AG04450 (cell line): ENCODE data around the gene SMIM23. TPM values are rescaled to one million over a fixed set of nuclear protein-coding genes. Genes with fewer than 3 reads are reported as not detected.

Source experiments
- CTCF ChIA-PET: fragments of 300-600, 350-600 bp; formaldehyde crosslinking; extraction: SDS; loops from one replicate; lab custom pipeline; 2022; ENCODE audit warnings: antibody characterized with exemption, inconsistent platforms; lab: Charles Lee
- POLR2A ChIA-PET: fragments of 350-600 bp; formaldehyde crosslinking; extraction: SDS; loops from one replicate; lab custom pipeline; 2021; ENCODE audit warnings: antibody characterized with exemption, inconsistent platforms; lab: Yijun Ruan, JAX
- DNase-seq: peaks from one replicate; pipeline ENCODE4 v3.0.0-alpha.2; 2011; ENCODE audit warnings: low read depth, low spot score
- H3K27ac ChIP-seq: one replicate; pipeline ENCODE4 v1.5.1; 2012; ENCODE audit warnings: low read depth, low read length, control low read depth
- H3K27me3 ChIP-seq: one replicate; pipeline ENCODE4 v1.6.0; 2012; ENCODE audit warnings: low read length; ENCODE audit not compliant: control insufficient read depth, insufficient read depth
- H3K4me3 ChIP-seq: 2 replicates; pipeline ENCODE4 v1.5.1; 2011; ENCODE audit warnings: mild to moderate bottlenecking, low read depth, low read length, control low read depth
- H3K9me3 ChIP-seq: 2 replicates; pipeline ENCODE4 v1.5.1; 2012; ENCODE audit warnings: low read length; ENCODE audit not compliant: control insufficient read depth, insufficient read depth
- CTCF ChIP-seq: IDR thresholded peaks from 2 replicates; pipeline ENCODE4 v1.5.1; 2011; ENCODE audit warnings: low read depth, low read length, control low read depth, inconsistent platforms
- polyA plus RNA-seq: library from polyadenylated mRNA; depleted of rRNA; stranded (reverse); fragments of >200 nt; gene quantifications from 2 replicates; pipeline ENCODE4 v1.2.3, GENCODE V29; 2011

The SMIM23 gene
- polyA plus RNA-seq, 1 experiment = not detected

GRCh38 chr5:171827162-171827561 is 41.5 kb downstream of the SMIM23 start:
- CTCF ChIA-PET = no interaction called here
- no peak for TF ChIP-seq CTCF
- Histone ChIP-seq H3K4me3 (no peak overlapping the region), H3K9me3 (peaks cover 7% of the 10 kb centered on the region), H3K27ac (no peak overlapping the region), H3K27me3 (peaks cover 7% of the 10 kb centered on the region)
- POLR2A ChIA-PET = no interaction called here
- no peak for DNase-seq

- H3K4me3 ChIP-seq = no peak overlapping the region
- no peaks in the 10 kb centered on the region for H3K9me3 ChIP-seq
- no peak for DNase-seq
- TF ChIP-seq CTCF = no peak
- no peak overlapping the region for H3K27ac ChIP-seq
- POLR2A ChIA-PET = no interaction called here
- CTCF ChIA-PET = no interaction called here
- H3K27me3 ChIP-seq = peaks cover 7% of the 10 kb centered on the region
Measured at GRCh38 chr5:171830686-171831085, 45.1 kb downstream of the SMIM23 start.

- no peaks in the 10 kb centered on the region for H3K9me3 ChIP-seq
- CTCF ChIA-PET = no interaction called here
- no peak for TF ChIP-seq CTCF
- H3K27ac ChIP-seq = no peak overlapping the region
- no peak overlapping the region for H3K4me3 ChIP-seq
- peaks cover 7% of the 10 kb centered on the region for H3K27me3 ChIP-seq
- DNase-seq = no peak
- POLR2A ChIA-PET = no interaction called here
Measured at GRCh38 chr5:171832775-171833174, 47.2 kb downstream of the SMIM23 start.

GRCh38 chr5:171834461-171834860 is 48.8 kb downstream of the SMIM23 start:
- POLR2A ChIA-PET = no interaction called here
- no peak overlapping the region for H3K27ac ChIP-seq
- no peak overlapping the region for H3K4me3 ChIP-seq
- no peaks in the 10 kb centered on the region for H3K9me3 ChIP-seq
- peaks cover 3% of the 10 kb centered on the region for H3K27me3 ChIP-seq
- CTCF ChIA-PET = interaction anchor here (0.5 kb wide), 1 partner anchor 178 kb away, joined by 9 read pairs; no protein-coding TSS in a partner anchor
- no peak for TF ChIP-seq CTCF
- DNase-seq = no peak

GRCh38 chr5:171835066-171835465 is 49.4 kb downstream of the SMIM23 start:
- Histone ChIP-seq H3K4me3 (no peak overlapping the region), H3K27me3 (no peaks in the 10 kb centered on the region), H3K27ac (no peak overlapping the region), H3K9me3 (no peaks in the 10 kb centered on the region)
- ChIA-PET CTCF (no interaction called here), POLR2A (no interaction called here)
- TF ChIP-seq CTCF = no peak
- DNase-seq = no peak
